ENCODE results near the gene BCL3.

DNA sequence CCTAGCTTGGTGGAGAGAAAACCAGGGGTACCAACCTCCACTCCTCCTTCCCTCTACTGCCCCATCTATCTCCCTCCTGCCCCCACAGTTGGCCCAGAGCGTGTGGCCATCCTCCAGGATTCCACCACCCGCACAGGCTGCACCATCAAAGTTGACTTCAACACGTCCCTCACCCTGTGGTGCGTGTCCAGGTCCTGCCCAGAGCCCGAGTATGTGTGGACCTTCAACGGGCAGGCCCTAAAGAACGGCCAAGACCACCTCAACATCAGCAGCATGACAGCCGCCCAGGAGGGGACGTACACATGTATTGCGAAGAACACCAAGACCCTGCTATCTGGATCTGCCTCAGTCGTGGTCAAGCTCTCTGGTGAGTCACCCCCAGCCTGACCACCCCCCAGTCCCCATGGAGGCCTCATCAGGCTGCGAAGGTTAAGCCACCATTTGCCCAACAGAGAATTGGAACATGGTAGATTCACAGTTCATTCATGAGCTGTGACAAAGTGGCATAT is 43.0 kb upstream of the BCL3 start:
- TF ChIP-seq EZH2phosphoT487 (IDR thresholded peaks at IDR 0.05; ENCODE audit: insufficient read depth, low read depth) (no peak), EZH2 (IDR thresholded peaks at IDR 0.05; ENCODE audit: insufficient read depth, poor library complexity, severe bottlenecking) (no peak)

All from GM23248 (cell line).